GM19023 (cell line): ENCODE measurements around the gene HSPB8.

Experiments
- ATAC-seq: cut with Tn5 transposase; IDR thresholded peaks from one replicate; pipeline ENCODE4 v1.9.1; 2021; ENCODE audit warnings: mild to moderate bottlenecking, moderate library complexity; ENCODE audit not compliant: unreplicated experiment

Gene HSPB8

DNA sequence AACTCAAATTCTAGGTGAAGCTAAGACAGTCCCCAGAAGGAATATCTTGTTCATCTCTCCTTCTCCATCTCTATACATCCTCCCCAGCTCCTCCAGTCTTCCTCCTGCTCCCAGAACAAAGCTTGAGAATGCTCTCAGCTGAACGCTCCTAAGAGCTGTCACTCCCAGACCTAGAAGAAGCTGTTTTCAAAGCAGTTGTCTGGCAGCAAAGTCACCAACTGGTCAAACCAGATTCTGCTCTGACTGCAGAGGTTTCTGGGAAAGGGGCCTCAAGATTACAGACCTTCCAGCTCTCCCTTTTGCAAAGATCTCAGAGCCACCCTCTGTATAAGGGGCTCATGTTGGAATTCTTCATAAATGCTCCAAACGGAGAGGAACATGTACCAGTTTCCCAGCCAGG is 9.6 kb upstream of the HSPB8 start:
- no peak for ATAC-seq

DNA sequence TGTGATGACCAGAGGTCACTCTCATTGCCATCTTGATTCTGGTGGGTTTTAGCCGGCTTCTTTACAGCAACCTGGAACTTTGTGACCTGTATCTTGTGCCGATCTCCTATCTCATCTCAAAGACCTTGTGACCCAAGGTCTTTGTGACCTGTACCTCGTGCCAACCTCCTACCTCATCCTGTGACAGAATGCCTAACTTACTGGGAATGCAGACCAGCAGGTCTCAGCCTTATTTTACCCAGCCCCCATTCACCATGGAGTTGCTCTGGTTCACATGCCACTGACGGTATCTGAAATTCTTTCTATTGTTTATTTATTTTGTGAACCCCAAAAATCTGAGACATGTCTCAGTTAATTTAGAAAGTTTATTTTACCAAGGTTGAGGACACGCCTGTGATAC is 7.4 kb upstream of the HSPB8 start:
- ATAC-seq: no peak

DNA sequence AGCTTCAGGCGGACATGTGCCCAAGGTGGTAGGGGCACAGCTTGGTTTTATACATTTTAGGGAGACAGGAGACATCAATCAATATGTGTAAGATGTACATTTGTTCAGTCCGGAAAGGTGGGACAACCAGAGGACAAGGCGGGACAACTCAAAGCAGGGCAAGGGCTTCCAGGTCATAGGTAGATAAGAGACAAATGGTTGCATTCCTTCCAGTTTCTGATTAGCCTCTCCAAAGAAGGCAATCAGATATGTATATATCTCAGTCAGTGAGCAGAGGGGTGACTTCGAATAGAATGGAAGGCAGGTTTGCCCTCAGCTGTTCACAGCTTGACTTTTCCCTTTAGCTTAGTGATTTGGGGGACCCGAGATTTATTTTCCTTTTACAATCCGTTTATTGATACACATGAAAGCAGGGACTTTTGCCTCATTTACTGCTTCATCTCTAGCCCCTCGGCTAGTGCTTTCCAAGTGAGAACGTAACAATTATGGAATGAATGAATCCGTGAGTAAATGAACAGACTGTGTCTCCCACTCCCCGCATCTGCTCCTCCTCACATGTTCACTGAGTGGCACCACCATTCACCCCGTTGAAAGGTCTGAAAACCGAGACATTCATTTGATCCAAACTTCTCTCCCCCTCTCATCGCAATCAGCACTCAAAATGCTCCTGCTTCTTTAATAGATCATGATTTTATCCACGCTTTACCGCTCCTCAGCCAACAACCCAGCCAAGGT is 6.9 kb upstream of the HSPB8 start:
- no peak for ATAC-seq

DNA sequence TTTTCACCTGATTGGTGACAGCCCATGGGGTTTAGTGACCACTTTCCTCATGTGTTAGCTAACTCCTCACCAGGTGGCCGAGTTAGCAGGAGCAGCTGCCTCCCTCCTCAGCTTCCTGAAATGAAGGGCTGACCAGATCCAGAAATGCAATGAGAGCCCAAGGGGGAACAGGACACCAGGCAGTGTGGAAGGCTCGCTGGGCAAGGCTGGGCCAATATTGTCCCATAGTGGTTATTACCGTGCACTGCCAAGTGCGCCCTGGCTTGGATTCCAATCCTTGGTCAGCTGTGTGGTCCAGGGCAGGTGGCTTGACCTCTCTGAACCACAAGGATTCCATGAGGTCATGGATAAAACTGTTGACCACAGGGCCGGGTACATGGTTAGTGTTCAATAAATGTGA is 3.6 kb upstream of the HSPB8 start:
- no peak for ATAC-seq

DNA sequence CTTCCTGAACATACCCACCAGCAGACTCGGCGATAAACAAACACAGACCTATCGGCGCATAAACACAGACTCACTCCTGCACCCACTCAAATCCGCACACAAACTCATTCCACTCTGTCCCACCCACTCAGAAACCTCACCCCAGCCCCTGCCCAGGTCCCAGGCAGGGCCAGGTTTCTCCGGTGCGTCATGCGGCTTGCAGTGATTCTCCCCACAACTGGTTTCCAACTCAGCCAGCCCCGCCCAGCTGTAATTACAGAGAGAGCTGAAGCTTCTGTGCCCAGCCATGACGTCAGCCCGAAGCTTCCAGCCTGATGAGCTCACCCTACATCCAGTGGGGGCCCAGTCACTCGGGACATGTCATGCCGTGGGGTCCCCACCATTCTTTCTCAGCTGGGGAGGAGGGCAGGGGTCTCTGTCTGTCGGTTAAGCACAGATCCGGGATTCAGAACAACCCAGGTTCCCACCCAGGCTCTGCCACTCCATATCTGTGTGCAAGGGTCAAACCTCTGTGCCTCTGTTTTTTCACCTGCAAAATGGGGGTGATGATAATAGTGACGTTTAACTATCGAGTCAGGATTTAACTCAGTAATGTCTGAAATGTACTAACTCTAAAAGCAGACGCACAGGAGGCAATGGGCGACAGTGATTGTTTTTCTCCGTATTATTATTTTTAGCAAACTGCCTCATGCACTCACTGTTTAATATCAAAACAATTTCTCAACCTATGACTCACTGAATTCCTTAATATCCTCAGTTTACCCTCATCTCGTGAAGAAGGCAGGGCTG is 2.3 kb upstream of the HSPB8 start:
- no peak for ATAC-seq

DNA sequence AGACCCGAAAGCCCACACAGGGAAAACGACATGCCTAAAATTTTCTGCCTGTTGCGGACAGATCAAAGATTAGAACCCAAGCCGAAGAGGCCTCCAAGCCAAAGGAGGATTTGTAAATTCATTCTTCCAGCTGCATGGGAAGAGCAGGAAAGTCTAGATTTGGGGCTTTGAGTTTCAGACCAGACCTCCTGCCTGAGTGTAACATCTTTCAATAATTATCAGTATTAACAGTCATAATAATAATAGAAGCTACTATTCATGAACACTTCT is 1.7 kb upstream of the HSPB8 start:
- no peak for ATAC-seq

DNA sequence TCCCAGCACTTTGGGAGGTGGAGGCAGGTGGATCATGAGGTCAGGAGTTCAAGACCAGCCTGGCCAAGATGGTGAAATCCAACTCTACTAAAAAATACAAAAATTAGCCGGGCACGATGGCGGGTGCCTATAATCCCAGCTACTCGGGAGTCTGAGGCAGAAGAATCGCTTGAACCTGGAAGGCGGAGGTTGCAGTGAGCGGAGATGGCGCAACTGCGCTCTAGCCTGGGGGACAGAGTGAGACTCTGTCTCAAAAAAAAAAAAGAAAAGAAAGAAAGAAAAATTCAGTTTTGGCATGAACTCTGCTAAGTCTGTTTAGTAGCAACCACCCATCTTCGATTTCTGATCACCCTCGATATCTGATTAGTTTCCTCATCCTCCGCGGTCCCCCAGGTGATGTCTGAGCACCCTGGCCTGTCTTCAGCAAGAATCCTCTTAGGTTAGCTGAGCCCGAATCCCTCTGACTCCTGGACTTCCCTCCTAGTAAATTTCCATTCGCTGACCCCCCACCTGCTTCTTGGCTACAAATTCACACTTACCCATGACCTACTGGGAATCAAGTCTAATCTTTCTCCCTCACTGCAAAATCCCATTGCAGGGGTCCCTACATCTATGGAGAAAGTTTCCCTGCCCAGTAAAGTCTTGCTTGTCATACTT is 879 bp upstream of the HSPB8 start:
- ATAC-seq: no peak

DNA sequence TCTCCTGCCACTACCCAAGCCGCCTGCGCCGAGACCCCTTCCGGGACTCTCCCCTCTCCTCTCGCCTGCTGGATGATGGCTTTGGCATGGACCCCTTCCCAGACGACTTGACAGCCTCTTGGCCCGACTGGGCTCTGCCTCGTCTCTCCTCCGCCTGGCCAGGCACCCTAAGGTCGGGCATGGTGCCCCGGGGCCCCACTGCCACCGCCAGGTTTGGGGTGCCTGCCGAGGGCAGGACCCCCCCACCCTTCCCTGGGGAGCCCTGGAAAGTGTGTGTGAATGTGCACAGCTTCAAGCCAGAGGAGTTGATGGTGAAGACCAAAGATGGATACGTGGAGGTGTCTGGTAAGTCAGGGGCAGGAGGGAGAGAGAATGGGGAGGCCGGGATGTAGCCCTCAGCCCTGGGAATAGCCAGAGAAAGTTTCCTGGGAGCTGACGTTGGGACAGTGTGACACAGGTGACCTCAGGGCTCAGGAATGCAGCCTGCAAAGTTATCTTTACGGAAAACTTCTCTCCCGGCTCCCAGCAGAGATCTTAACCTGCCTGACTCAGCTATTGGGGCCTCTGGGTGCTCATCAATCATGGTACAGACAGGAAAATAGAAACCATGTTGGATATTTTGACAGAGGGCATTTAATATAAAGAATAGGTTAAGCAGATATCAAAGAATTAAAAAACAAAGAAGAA is 747 bp downstream of the HSPB8 start:
- no peak for ATAC-seq

DNA sequence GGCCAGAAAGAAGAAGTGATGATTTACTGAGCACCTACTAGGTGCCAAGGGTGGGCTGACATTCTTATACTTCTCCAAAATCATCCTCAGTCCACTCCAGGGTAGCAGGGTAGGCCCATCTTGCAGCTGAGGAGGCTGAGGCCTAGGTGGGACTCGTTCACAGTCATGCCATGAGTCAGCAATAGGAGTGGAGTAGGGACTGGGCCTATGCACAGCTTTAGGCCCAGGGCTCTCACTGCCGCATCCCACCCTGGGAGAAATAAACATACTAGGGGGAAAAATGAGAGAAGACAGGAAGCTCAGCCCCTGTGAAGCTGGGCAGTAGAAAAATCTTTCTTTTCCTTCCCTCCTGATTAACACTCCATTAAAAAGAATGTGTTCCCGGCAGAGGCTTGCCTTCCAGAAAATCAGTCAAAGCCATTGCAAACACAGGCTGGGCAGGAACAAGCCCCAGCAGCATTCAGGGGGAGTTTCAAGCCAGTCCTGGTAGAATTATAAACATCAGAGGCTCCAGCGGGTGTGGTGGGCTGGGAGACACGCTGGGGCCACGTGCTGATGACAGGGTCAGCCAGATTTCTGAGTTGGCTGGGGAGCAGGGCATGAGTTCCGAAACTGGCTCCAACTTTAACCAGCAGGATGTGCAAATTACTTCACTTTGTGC is 1.8 kb downstream of the HSPB8 start:
- no peak for ATAC-seq

DNA sequence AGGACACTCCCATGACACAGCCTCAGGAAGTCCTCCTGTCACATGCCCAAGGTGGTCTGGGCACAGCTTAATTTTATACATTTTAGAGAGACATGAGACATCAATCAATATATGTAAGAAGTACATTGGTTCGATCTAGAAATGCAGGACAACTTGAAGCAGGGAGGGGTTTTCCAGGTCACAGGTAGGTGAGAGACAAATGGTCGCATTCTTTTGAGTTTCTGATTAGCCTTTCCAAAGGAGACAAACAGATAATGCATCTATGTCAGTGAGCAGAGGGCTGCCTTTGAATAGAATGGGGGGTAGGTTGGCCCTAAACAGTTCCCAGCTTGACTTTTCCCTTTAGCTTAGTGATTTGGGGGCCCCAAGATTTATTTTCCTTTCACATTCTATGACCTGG is 2.5 kb downstream of the HSPB8 start:
- ATAC-seq: no peak

DNA sequence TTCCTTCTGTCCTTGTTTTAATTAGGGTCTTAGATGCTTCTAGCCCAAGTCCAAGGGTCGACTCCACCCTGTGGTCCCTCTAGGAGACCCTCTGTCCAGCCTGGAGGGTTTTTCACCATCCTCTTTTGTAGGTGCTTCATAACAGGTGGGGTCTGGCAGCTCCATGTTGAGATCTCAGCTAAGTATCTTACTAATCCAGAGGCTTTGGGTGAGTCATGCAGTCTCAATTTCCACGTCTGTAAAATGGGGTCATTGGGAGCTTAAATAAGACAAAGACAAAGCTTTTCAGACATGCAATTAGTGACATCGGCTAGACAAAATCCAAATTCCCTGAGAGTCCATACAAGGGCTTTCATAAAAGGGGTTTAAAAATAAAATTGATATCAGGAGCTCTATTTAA is 3.2 kb downstream of the HSPB8 start:
- ATAC-seq: no peak

DNA sequence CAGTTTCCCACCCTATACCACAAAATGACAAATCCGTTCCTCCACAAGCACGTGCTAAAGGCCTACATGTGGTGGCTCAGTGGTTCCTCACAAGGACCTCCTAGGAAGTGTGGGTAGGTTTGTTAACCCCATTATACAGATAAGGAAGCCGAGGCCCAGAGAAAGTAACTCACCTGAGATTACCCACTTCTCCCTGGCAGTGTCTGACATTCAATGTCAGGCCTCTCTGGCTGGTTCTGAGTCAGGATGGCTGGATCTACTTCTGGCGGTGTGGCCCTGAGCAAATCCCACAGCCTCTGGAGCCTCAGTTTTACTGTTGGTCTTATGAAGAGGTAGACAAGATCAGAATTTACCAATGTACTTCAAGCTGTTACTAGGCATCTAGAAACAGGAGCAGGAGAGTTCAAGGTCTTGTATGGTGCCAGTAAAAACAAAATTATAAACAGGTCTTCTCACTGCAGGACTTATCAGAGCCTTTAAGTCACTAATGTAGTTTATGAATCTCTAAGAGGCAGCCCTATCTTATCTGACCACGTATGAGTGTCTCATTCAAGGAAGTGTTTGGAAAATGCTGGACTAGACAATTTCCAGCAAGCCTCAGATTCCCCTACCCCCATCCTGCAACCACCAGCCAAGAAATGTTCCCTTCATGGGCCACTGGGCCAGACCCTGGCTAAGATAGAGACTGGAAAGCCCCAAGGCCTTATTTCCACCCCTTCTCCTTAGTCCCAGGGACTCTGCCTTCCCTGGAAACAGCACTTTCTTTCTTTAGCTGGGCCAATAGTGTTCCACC is 4.2 kb downstream of the HSPB8 start:
- ATAC-seq: no peak

DNA sequence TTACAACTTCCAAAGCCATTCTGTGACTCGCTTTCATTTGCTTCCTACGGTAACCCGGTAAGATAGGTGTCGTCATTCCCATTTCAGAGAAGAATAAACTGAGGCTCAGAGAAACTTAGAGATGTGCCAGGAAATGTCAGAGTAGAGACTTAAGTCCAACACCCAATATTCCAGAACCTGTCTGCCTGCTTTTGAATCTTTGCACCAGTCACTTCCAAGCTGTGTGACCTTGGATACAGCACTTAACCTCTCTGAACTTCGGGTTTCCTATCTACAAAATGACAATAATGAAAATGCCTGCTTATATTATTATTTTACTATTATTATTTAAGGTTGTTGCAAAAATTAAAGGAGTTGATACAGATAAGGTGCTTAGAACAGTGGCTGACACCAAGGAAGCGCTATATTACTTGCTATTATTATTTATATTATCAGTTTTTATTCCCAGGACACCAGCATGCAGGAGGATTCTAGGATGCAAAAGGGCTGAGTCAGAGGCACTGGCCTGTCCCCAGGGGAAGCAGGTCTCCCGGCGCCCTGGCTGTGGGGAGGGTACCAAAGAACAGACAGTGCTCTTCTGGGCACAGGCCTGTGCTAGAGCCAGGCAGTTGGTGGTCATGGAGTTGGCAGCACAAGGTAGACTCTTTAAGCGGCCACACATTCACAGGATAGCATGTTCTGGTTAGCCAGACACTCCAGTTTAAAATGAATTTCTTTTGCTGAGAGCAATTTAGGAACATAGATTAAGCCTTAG is 5.4 kb downstream of the HSPB8 start:
- ATAC-seq: no peak

DNA sequence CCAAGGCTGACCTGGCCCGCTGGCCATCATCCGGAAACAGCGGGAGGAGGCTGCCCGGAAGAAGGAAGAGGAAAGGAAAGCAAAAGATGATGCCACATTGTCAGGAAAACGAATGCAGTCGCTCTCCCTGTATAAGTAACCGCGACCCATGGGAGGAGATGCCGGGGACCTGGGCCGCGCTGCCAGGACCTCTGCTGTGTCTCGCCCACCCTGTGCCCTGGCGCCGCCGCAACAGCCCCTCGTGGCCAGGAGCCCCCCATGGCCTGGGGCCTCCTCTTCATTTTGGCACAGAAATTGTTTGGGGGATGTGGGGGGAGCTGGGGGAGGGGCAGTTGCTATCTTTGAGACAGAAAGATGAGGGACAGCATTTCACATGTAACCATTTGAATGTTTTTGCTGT is 16.5 kb downstream of the HSPB8 start:
- no peak for ATAC-seq

DNA sequence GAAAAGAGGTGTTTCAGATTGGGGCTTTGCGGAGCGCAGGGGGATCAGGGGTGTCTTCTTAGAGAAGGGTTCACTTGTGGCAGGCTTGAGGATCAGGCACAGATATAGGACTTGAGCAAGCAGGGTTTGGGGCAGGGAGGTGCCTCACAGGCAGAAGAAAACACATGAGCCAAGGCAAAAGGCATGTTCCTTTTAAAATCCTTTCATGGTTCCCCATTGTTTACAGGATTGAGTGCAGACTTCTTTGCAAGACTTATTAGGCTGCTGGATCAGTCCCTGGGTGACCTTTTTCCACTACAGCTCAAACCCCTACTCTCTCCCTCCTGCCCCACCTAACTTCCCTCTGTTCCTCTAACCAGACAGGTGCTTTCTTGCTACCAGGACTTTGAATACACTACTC is 19.7 kb downstream of the HSPB8 start:
- ATAC-seq: no peak

DNA sequence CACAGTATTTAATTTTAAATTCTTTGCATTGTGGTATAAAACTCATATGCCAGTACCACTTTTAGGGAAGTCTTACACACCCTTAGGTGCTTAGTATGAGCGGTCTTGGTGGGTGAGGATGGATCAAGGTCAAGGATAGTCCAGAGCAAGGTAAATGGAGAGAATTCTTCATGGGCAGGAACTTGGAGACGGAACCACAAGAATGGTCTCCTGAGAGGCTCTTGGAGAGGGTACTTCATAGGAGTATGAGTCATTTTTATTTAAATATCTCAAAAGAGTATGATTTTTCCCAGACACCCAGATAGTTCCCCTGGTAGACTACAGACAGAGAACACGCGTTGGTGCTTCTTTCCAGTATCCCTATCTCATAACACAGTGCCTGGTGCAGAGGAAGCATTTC is 21.9 kb downstream of the HSPB8 start:
- no peak for ATAC-seq

DNA sequence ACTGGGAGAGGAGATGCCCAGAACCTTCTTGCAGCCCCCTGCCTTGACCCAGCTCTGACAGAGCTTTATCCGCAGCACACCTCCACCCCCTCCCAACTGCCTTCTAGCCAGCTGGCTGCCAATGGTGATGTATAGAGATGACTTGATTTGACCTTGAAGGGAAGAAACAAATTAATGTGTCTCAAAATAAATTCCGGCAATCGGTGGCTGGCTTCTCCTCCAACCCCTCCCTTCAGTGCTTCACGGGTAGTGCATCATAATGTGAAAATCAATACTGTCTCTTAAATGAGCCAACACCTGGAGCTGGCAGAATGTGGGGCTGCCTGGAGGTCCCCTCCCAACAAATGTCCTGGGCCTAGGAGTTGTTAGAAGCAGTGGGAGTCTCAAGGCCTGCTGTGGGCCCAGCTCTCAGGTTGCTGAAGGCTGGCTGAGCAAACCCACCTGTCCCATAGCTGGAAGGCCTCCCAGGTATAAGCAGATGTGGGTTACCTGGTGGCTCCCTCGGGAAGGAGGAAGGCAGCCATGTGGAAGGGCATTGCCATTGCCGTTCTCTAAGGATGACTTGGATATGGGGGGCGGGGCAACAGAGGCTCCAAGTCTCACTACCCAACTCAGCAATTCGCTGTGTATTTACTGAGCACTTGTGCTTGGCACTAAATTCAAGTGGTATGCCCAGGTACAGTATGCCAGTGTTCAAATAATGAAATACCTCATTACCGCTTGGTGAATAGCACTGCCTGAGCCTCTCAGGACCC is 23.2 kb downstream of the HSPB8 start:
- no peak for ATAC-seq

DNA sequence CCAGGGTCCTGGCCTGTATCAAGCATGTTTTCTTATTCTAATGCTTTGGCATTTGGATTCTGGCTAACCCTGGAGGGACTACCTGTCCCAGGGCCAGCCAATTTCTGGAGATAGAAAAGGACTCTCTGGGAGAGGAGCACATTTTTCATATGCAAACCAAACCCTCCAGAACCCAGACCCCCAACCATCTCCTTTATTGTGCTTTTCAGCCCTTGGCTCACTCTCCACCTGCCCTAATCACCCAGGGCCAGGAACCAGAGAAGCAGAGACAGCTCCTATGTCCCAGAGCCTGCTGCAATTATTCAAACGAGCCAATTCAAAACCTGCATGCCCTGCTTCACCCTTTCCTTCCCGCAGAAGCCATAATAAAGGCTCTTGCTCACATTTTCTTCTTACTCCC is 23.8 kb downstream of the HSPB8 start:
- no peak for ATAC-seq

DNA sequence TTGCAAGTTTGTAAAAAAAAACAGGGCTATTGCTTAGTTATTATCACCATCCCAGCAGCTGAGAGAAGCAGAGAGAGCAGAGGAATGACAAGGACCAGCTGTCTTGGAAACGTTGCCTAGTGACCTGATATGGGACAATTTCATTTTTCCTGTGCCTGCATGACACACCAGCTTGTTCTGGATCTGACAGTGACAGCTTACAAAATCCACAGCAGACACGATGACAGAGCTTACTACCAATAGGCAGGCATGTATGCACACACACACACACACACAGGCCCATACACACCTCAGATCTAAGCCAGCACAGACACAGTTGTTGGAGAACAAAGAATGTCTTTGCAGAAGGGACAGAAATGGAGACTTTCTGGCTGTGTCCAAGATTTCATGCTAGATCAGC is 25.4 kb downstream of the HSPB8 start:
- ATAC-seq: no peak
